Transverse colon (tissue), 4 donors: ENCODE measurements around the gene HOXB9. TPM values are rescaled to one million over a fixed set of nuclear protein-coding genes. Genes with fewer than 3 reads are reported as not detected.

Experiments
- DNase-seq: peaks from one replicate; pipeline ENCODE4 v3.0.0-alpha.2; 2019
- H3K27ac ChIP-seq, 4 donors: fragments of 200-600 bp; sonication (generic); 2 replicates each; pipeline ENCODE4 v1.5.1; 2016 to 2018; ENCODE audit warnings: inconsistent platforms in 4 of 4
- H3K27me3 ChIP-seq: fragments of 200-600 bp; sonication (generic); 2 replicates; pipeline ENCODE4 v1.5.1; 2017; ENCODE audit warnings: inconsistent platforms
- H3K36me3 ChIP-seq, 4 donors: fragments of 200-600 bp; sonication (generic); 2 replicates each; pipeline ENCODE4 v1.5.1; 2017 to 2019; ENCODE audit warnings: inconsistent platforms in 4 of 4
- H3K4me1 ChIP-seq, 4 donors: fragments of 200-600 bp; sonication (generic); 2 replicates each; pipeline ENCODE4 v1.5.1; 2017 to 2020; ENCODE audit warnings: inconsistent platforms in 4 of 4
- H3K4me3 ChIP-seq, 4 donors: fragments of 200-600 bp; sonication (generic); 1 replicate in 1 of 4; 2 replicates in 3 of 4; pipeline versions ENCODE4 v1.5.1 to v1.6.1; 2017 to 2019; ENCODE audit warnings: inconsistent platforms in 4 of 4
- H3K9me3 ChIP-seq, 2 donors: fragments of 200-600 bp; sonication (generic); 2 replicates each; pipeline ENCODE4 v1.5.1; 2017 to 2019; ENCODE audit warnings: inconsistent platforms in 2 of 2
- CTCF ChIP-seq, 5 experiments: fragments of 200-600 bp in 3 of 5; fragments of 450-650 bp in 2 of 5; sonication (generic) in 3 of 5; IDR thresholded peaks; 1 replicate in 2 of 5; 2 replicates in 3 of 5; pipeline ENCODE4 v1.5.1; 2016 to 2017; ENCODE audit warnings: antibody characterized with exemption in 5 of 5, inconsistent platforms in 3 of 5, mild to moderate bottlenecking in 2 of 5, moderate library complexity in 1 of 5
- EP300 ChIP-seq: sonication (generic); formaldehyde crosslinking; IDR thresholded peaks from one replicate; pipeline ENCODE4 v1.6.1; 2017; ENCODE audit warnings: antibody characterized with exemption, low read depth
- POLR2A ChIP-seq: fragments of 450-650 bp; IDR thresholded peaks from one replicate; pipeline ENCODE4 v1.6.1; 2016; ENCODE audit warnings: antibody characterized with exemption, mild to moderate bottlenecking, moderate library complexity
- POLR2AphosphoS5 ChIP-seq, 3 donors: sonication (generic); formaldehyde crosslinking; IDR thresholded peaks; one replicate each; pipeline ENCODE4 v1.6.1; 2016; ENCODE audit warnings: antibody characterized with exemption in 3 of 3
- WGBS, 2 donors: methylation state at CpG; one replicate each; pipeline ENCODE4 v1.1.5; 2018; ENCODE audit warnings: low coverage in 1 of 2; 5-methylcytosine and 5-hydroxymethylcytosine counted together
- in situ Hi-C, 4 donors: fragments of 200-750 bp; cut with MboI; loops; one replicate each; pipeline versions ENCODE4 v1.15.0 to v1.15.1; 2017; ENCODE audit warnings: low sequenced_read_pairs in 3 of 4, low pct_ligation_motif_present in 1 of 4, low pct_unique_long_range_greater_than_20kb in 1 of 4
- intact Hi-C: fragments of 100-400 bp; cut with DNase I; formaldehyde crosslinking; loops from one replicate; pipeline ENCODE4 v1.15.1; 2023; ENCODE audit warnings: low total_unique reads
- total RNA-seq, 4 donors: library from RNA; depleted of rRNA; stranded (reverse); fragments of >200 nt; gene quantifications; one replicate each; pipeline ENCODE4 v1.1.0, GENCODE V29; 2016

The HOXB9 gene
- total RNA-seq, 4 donors from 2014 or later, result 19.8 to 54.3 (median 29.4) TPM

- peaks cover 15 to 87% (median 59%) of the 10 kb centered on the region in 4 donors for H3K4me1 ChIP-seq
- no peak for TF ChIP-seq EP300
- TF ChIP-seq POLR2A, result peak; percentile 67
- peak; percentile 28 to 74 (median 72) for TF ChIP-seq POLR2AphosphoS5 (IDR thresholded peaks at IDR 0.05)
- no peak for TF ChIP-seq CTCF (IDR thresholded peaks at IDR 0.05)
- DNase-seq, result peak; percentile 87
- in situ Hi-C loops, result loop anchor here in 2 of 4 donors (10.0 kb wide), 2 partner anchors 103 to 253 kb away; no protein-coding TSS in a partner anchor
- intact Hi-C loops, result loop anchor here (5.0 kb wide), 1 partner anchor 246 kb away; no protein-coding TSS in a partner anchor
- peaks cover 11% of the 10 kb centered on the region for H3K27me3 ChIP-seq
- WGBS, 2 donors, result 3 to 7% methylated on average over 11 to 44 of the region's 68 CpGs
- peaks cover 0 to 5% (median 0%) of the 10 kb centered on the region in 4 donors for H3K36me3 ChIP-seq
- peak overlapping the region; percentile 89 to 95 (median 92) for H3K27ac ChIP-seq
- H3K9me3 ChIP-seq, result no peaks in the 10 kb centered on the region
- peak overlapping the region; percentile 26 to 57 (median 44) for H3K4me3 ChIP-seq
Observed at GRCh38 chr17:48597778-48598631, 28.2 kb downstream of the HOXB9 start.

- in situ Hi-C loops (loop anchor here in 2 of 4 donors (10.0 kb wide), 2 partner anchors 103 to 253 kb away; no protein-coding TSS in a partner anchor), intact Hi-C loops (loop anchor here (5.0 kb wide), 1 partner anchor 245 kb away; no protein-coding TSS in a partner anchor)
Observed at GRCh38 chr17:48597528-48597777, 28.7 kb downstream of the HOXB9 start.

GRCh38 chr17:48596735-48597527 lies 29.2 kb downstream of the HOXB9 start:
- Histone ChIP-seq H3K27me3 (peaks cover 11% of the 10 kb centered on the region), H3K4me1 (peaks cover 15 to 91% (median 52%) of the 10 kb centered on the region in 4 donors), H3K27ac (peak overlapping the region; percentile 89 to 95 (median 92)), H3K4me3 (peak overlapping the region; percentile 26 to 57 (median 44)), H3K36me3 (peaks cover 0 to 5% (median 0%) of the 10 kb centered on the region in 4 donors), H3K9me3 (no peaks in the 10 kb centered on the region)
- TF ChIP-seq EP300 (no peak), POLR2A (no peak), CTCF (IDR thresholded peaks at IDR 0.05) (no peak), POLR2AphosphoS5 (IDR thresholded peaks at IDR 0.05) (peak in 1 of 3 donors; percentile 16)
- no peak for DNase-seq
- 20 to 43% methylated on average over 5 to 26 of the region's 26 CpGs for WGBS, 2 donors
- in situ Hi-C loops (loop anchor here in 2 of 4 donors (10.0 kb wide), 2 partner anchors 102 to 252 kb away; no protein-coding TSS in a partner anchor), intact Hi-C loops (loop anchor here (5.0 kb wide), 1 partner anchor 245 kb away; no protein-coding TSS in a partner anchor)

More at GRCh38 chr17:48597528-48597777, 28.7 kb downstream of the HOXB9 start:
- Histone ChIP-seq H3K27ac (peak overlapping the region; percentile 89 to 95 (median 92)), H3K4me1 (peaks cover 15 to 91% (median 57%) of the 10 kb centered on the region in 4 donors), H3K4me3 (peak overlapping the region; percentile 26 to 57 (median 44)), H3K9me3 (no peaks in the 10 kb centered on the region), H3K36me3 (peaks cover 0 to 5% (median 0%) of the 10 kb centered on the region in 4 donors), H3K27me3 (peaks cover 11% of the 10 kb centered on the region)
- TF ChIP-seq CTCF (IDR thresholded peaks at IDR 0.05), result no peak
- no peak for TF ChIP-seq POLR2A
- no peak for TF ChIP-seq POLR2AphosphoS5 (IDR thresholded peaks at IDR 0.05)
- TF ChIP-seq EP300, result no peak
- WGBS, 2 donors, result 33% methylated on average over 1 of the region's 16 CpGs; no CpG with 5 or more reads in 1 of the 2 donors
- no peak for DNase-seq
